ENCODE results near the gene KCTD2. TPM values are rescaled to one million over a fixed set of nuclear protein-coding genes. Genes with fewer than 3 reads are reported as not detected.

The KCTD2 gene
- total and polyA plus RNA-seq, 2 of the 13 experiments (the other 11 are each of a cell fraction or from before 2014, with no cell fraction given): 28.3 to 32.6 TPM

- TF ChIP-seq, protein P1, sequence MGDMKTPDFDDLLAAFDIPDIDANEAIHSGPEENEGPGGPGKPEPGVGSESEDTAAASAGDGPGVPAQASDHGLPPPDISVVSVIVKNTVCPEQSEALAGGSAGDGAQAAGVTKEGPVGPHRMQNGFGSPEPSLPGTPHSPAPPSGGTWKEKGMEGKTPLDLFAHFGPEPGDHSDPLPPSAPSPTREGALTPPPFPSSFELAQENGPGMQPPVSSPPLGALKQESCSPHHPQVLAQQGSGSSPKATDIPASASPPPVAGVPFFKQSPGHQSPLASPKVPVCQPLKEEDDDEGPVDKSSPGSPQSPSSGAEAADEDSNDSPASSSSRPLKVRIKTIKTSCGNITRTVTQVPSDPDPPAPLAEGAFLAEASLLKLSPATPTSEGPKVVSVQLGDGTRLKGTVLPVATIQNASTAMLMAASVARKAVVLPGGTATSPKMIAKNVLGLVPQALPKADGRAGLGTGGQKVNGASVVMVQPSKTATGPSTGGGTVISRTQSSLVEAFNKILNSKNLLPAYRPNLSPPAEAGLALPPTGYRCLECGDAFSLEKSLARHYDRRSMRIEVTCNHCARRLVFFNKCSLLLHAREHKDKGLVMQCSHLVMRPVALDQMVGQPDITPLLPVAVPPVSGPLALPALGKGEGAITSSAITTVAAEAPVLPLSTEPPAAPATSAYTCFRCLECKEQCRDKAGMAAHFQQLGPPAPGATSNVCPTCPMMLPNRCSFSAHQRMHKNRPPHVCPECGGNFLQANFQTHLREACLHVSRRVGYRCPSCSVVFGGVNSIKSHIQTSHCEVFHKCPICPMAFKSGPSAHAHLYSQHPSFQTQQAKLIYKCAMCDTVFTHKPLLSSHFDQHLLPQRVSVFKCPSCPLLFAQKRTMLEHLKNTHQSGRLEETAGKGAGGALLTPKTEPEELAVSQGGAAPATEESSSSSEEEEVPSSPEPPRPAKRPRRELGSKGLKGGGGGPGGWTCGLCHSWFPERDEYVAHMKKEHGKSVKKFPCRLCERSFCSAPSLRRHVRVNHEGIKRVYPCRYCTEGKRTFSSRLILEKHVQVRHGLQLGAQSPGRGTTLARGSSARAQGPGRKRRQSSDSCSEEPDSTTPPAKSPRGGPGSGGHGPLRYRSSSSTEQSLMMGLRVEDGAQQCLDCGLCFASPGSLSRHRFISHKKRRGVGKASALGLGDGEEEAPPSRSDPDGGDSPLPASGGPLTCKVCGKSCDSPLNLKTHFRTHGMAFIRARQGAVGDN (CRISPR knock-in tag; IDR thresholded peaks at IDR 0.05): peak; percentile 64; the same call in 1 of the 2 replicates
- 0 out of 2 replicates have a peak, but pooled peaks have one; percentile 22 for TF ChIP-seq ZNF274 (CRISPR knock-in tag; IDR thresholded peaks at IDR 0.05)
- TF ChIP-seq ZSCAN9 (CRISPR knock-in tag; IDR thresholded peaks at IDR 0.05; ENCODE audit: borderline replicate concordance): no peak
- no peak; the same call in 1 of the 2 replicates for TF ChIP-seq CBFB (CRISPR knock-in tag; IDR thresholded peaks at IDR 0.05)
- TF ChIP-seq LCORL (IDR thresholded peaks at IDR 0.05): no peak
- TF ChIP-seq LCORL (CRISPR knock-in tag; IDR thresholded peaks at IDR 0.05): peak; percentile 77
- no peak for TF ChIP-seq IKZF4 (CRISPR knock-in tag; IDR thresholded peaks at IDR 0.05; ENCODE audit: borderline replicate concordance, low read depth, not compliant biosample characterization)
- no peak for TF ChIP-seq DNMT3B (CRISPR knock-in tag; conservative IDR thresholded peaks at IDR 0.05)
- TF ChIP-seq SMAD1 (CRISPR knock-in tag; IDR thresholded peaks at IDR 0.05; ENCODE audit: borderline replicate concordance, low read depth): peak; percentile 57; the same call in 1 of the 2 replicates
- 0 out of 2 replicates have a peak, but pooled peaks have one; percentile 20 for TF ChIP-seq ZNF784 (CRISPR knock-in tag; IDR thresholded peaks at IDR 0.05; ENCODE audit: borderline replicate concordance)
- no peak for TF ChIP-seq ZNF558 (CRISPR knock-in tag; IDR thresholded peaks at IDR 0.05; ENCODE audit: borderline replicate concordance)
- TF ChIP-seq, protein P2, sequence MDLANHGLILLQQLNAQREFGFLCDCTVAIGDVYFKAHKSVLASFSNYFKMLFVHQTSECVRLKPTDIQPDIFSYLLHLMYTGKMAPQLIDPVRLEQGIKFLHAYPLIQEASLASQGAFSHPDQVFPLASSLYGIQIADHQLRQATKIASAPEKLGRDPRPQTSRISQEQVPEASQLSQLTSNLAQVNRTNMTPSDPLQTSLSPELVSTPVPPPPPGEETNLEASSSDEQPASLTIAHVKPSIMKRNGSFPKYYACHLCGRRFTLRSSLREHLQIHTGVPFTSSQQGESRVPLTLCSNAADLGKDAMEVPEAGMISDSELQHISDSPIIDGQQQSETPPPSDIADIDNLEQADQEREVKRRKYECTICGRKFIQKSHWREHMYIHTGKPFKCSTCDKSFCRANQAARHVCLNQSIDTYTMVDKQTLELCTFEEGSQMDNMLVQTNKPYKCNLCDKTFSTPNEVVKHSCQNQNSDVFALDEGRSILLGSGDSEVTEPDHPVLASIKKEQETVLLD (CRISPR knock-in tag; IDR thresholded peaks at IDR 0.05; ENCODE audit: low read depth): no peak
- TF ChIP-seq, protein P3, sequence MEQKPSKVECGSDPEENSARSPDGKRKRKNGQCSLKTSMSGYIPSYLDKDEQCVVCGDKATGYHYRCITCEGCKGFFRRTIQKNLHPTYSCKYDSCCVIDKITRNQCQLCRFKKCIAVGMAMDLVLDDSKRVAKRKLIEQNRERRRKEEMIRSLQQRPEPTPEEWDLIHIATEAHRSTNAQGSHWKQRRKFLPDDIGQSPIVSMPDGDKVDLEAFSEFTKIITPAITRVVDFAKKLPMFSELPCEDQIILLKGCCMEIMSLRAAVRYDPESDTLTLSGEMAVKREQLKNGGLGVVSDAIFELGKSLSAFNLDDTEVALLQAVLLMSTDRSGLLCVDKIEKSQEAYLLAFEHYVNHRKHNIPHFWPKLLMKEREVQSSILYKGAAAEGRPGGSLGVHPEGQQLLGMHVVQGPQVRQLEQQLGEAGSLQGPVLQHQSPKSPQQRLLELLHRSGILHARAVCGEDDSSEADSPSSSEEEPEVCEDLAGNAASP (CRISPR knock-in tag; IDR thresholded peaks at IDR 0.05; ENCODE audit: borderline replicate concordance): peak; percentile 23; the same call in 1 of the 2 replicates
- peak; percentile 51 for TF ChIP-seq ZNF883 (CRISPR knock-in tag; IDR thresholded peaks at IDR 0.05; ENCODE audit: not compliant biosample characterization)
- TF ChIP-seq MXD4 (CRISPR knock-in tag; IDR thresholded peaks at IDR 0.05): no peak
- 0 out of 2 replicates have a peak, but pooled peaks have one; percentile 13 for TF ChIP-seq ZMYM3 (CRISPR knock-in tag; IDR thresholded peaks at IDR 0.05)
These were observed 41.7 kb downstream of the KCTD2 start (continued) for GRCh38 chr17:75088465-75089417.

Measured in HepG2 (cell line).